HCT116 (cell line): Measurements from ENCODE around the gene LRRC15. TPM values are rescaled to one million over a fixed set of nuclear protein-coding genes. Genes with fewer than 3 reads are reported as not detected.

Experiments used
- ATAC-seq: fragments of 200-7000 bp; cut with Tn5 transposase; 2 replicates; pipeline ENCODE4 v1.9.1; 2020; ENCODE audit warnings: mild to moderate bottlenecking, moderate library complexity
- BruUV-seq: library from RNA; stranded (reverse); fragments of 400-500 nt; replicated peaks from 2 replicates; lab custom pipeline; 2021; lab: Mats Ljungman, UMichigan
- CTCF ChIA-PET: fragments of 300-600 bp; sonication (Branson Sonifier 250); formaldehyde crosslinking; loops from one replicate; lab custom pipeline; 2021; ENCODE audit warnings: antibody characterized with exemption; lab: Charles Lee
- POLR2A ChIA-PET: fragments of 300-600, 350-600 bp; sonication (Branson Sonifier 250); formaldehyde crosslinking; loops from one replicate; lab custom pipeline; 2021; ENCODE audit warnings: antibody characterized with exemption; lab: Charles Lee
- RAD21 ChIA-PET, 2 experiments: fragments of 300-600 bp; sonication (Branson Sonifier 250); formaldehyde crosslinking; loops; one replicate each; lab custom pipeline; 2023; ENCODE audit warnings: low total read pairs in 2 of 2; ENCODE audit not compliant: uncharacterized antibody in 2 of 2, unreplicated experiment in 2 of 2, low non-redundant PET in 1 of 2; lab: Charles Lee
- DNase-seq: peaks from one replicate; pipeline ENCODE4 v3.0.0-alpha.2; 2010; ENCODE audit warnings: low read depth, low spot score
- H2AFZ ChIP-seq: fragments of 200-600 bp; shearing (Covaris generic), sonication (generic); 2 replicates; pipeline ENCODE4 v1.6.1; 2017; ENCODE audit warnings: low read depth, mixed run types, mixed read lengths, antibody characterized with exemption, low read length; ENCODE audit not compliant: poor library complexity, severe bottlenecking
- H3K27ac ChIP-seq: 2 replicates; pipeline ENCODE4 v1.5.1; 2012; ENCODE audit warnings: low read depth, low read length
- H3K27me3 ChIP-seq: fragments of 200-600 bp; sonication (generic); 2 replicates; pipeline ENCODE4 v1.6.1; 2016; ENCODE audit warnings: mixed run types, low read length, mixed read lengths; ENCODE audit not compliant: insufficient read depth
- H3K36me3 ChIP-seq, 2 experiments: fragments of 200-500 bp in 1 of 2; fragments of 200-600 bp in 1 of 2; sonication (Bioruptor generic) in 1 of 2; sonication (generic) in 1 of 2; 2 replicates each; pipeline versions ENCODE4 v1.5.1 to v1.6.1; 2014 to 2016; ENCODE audit warnings: low read length in 2 of 2, inconsistent platforms in 1 of 2, mixed read lengths in 1 of 2, mixed run types in 1 of 2; ENCODE audit not compliant: insufficient read depth in 2 of 2, control insufficient read depth in 1 of 2
- H3K4me1 ChIP-seq, 2 experiments: fragments of 200-600 bp in 1 of 2; sonication (generic) in 1 of 2; 2 replicates each; pipeline versions ENCODE4 v1.5.1 to v1.6.1; 2012 to 2017; ENCODE audit warnings: low read length in 2 of 2, inconsistent platforms in 1 of 2, mild to moderate bottlenecking in 1 of 2, mixed read lengths in 1 of 2, mixed run types in 1 of 2, moderate library complexity in 1 of 2; ENCODE audit not compliant: insufficient read depth in 2 of 2, control insufficient read depth in 1 of 2
- H3K4me2 ChIP-seq: fragments of 200-600 bp; sonication (generic); 2 replicates; pipeline ENCODE4 v1.6.1; 2017; ENCODE audit warnings: mixed run types, low read length, mixed read lengths
- H3K4me3 ChIP-seq, 2 experiments: fragments of 200-600 bp in 1 of 2; sonication (generic) in 1 of 2; replicated peaks in 1 of 2; 2 replicates each; pipeline ENCODE4 v1.5.1; 2011 to 2016; ENCODE audit warnings: low read length in 2 of 2, control low read depth in 1 of 2, low read depth in 1 of 2, mild to moderate bottlenecking in 1 of 2, mixed read lengths in 1 of 2, mixed run types in 1 of 2
- H3K79me2 ChIP-seq: fragments of 200-600 bp; sonication (generic); 2 replicates; pipeline ENCODE4 v1.6.1; 2017; ENCODE audit warnings: mild to moderate bottlenecking, mixed run types, low read length, moderate library complexity, mixed read lengths; ENCODE audit not compliant: insufficient read depth
- H3K9ac ChIP-seq: fragments of 200-600 bp; sonication (generic); 2 replicates; pipeline ENCODE4 v1.6.1; 2016; ENCODE audit warnings: low read length, mixed read lengths
- H3K9me2 ChIP-seq: fragments of 200-600 bp; sonication (generic), shearing (Covaris generic); 2 replicates; pipeline ENCODE4 v1.6.1; 2017; ENCODE audit warnings: mixed run types, mild to moderate bottlenecking, moderate library complexity; ENCODE audit not compliant: insufficient read depth
- H3K9me3 ChIP-seq, 2 experiments: fragments of 200-500 bp in 1 of 2; fragments of 200-600 bp in 1 of 2; sonication (Bioruptor generic) in 1 of 2; sonication (generic) in 1 of 2; 2 replicates each; pipeline ENCODE4 v1.6.1; 2014 to 2017; ENCODE audit warnings: low read length in 2 of 2, mixed read lengths in 2 of 2, inconsistent platforms in 1 of 2, low read depth in 1 of 2, mild to moderate bottlenecking in 1 of 2, mixed run types in 1 of 2, moderate library complexity in 1 of 2; ENCODE audit not compliant: control insufficient read depth in 1 of 2, insufficient read depth in 1 of 2
- H4K20me1 ChIP-seq: fragments of 200-600 bp; sonication (generic), shearing (Covaris generic); 2 replicates; pipeline ENCODE4 v1.6.1; 2017; ENCODE audit warnings: mixed run types, mild to moderate bottlenecking, moderate library complexity; ENCODE audit not compliant: insufficient read depth
- ELF1 ChIP-seq: IDR thresholded peaks from 2 replicates; pipeline ENCODE4 v1.6.1; 2012; ENCODE audit warnings: low read depth, borderline replicate concordance
- EZH2 ChIP-seq: fragments of 200-600 bp; sonication (generic); IDR thresholded peaks from 2 replicates; pipeline ENCODE4 v1.6.1; 2017; ENCODE audit warnings: antibody characterized with exemption, mixed run types
- EZH2phosphoT487 ChIP-seq: fragments of 200-600 bp; IDR thresholded peaks from 2 replicates; pipeline ENCODE4 v1.6.1; 2018; ENCODE audit warnings: antibody characterized with exemption, borderline replicate concordance
- FOSL1 ChIP-seq: IDR thresholded peaks from 2 replicates; pipeline ENCODE4 v1.6.1; 2012; ENCODE audit warnings: low read depth
- POLR2A ChIP-seq: IDR thresholded peaks from 2 replicates; pipeline ENCODE4 v1.7.0; 2011; ENCODE audit warnings: borderline replicate concordance; ENCODE audit not compliant: insufficient read depth, insufficient read length; ENCODE audit errors: extremely low read depth
- POLR2AphosphoS5 ChIP-seq: IDR thresholded peaks from 2 replicates; pipeline ENCODE4 v1.6.1; 2011; ENCODE audit warnings: mild to moderate bottlenecking, low read depth, low read length, moderate library complexity
- TCF7L2 ChIP-seq: IDR thresholded peaks from 2 replicates; pipeline ENCODE4 v1.7.0; 2011; ENCODE audit warnings: borderline replicate concordance, inconsistent platforms; ENCODE audit not compliant: insufficient read depth, insufficient read length; ENCODE audit errors: extremely low read depth
- YY1 ChIP-seq: IDR thresholded peaks from 2 replicates; pipeline ENCODE4 v1.6.1; 2011; ENCODE audit warnings: low read length, low read depth, moderate library complexity, mild to moderate bottlenecking; ENCODE audit not compliant: insufficient replicate concordance; ENCODE audit errors: extremely low read depth
- ZFX ChIP-seq: fragments of 450-650 bp; IDR thresholded peaks from 2 replicates; pipeline ENCODE4 v1.6.1; 2017
- ZNF274 ChIP-seq: fragments of 200-500 bp; sonication (Bioruptor generic); IDR thresholded peaks from 2 replicates; pipeline ENCODE4 v1.6.1; 2014; ENCODE audit warnings: mild to moderate bottlenecking, low read depth, low read length, inconsistent platforms
- intact Hi-C: fragments of 100-400 bp; cut with micrococcal nuclease; formaldehyde crosslinking; loops from 2 replicates; pipeline ENCODE4 v1.10.0; 2022
- total RNA-seq: library from RNA; stranded (reverse); gene quantifications from one replicate; pipeline ENCODE4 v1.2.1, GENCODE V29; 2021; ENCODE audit not compliant: unreplicated experiment
- TF ChIP-seq, protein P1 (sequence below): IDR thresholded peaks from 2 replicates; pipeline ENCODE4 v1.6.1; 2012
- TF ChIP-seq, protein P2 (sequence below), 3 experiments: fragments of 200-600 bp in 1 of 3; sonication (generic) in 1 of 3; IDR thresholded peaks in 2 of 3; conservative IDR thresholded peaks in 1 of 3; 2 replicates each; pipeline ENCODE4 v1.5.1; 2012 to 2017; ENCODE audit warnings: low read depth in 2 of 3, low read length in 2 of 3, antibody characterized with exemption in 1 of 3, borderline replicate concordance in 1 of 3, control low read depth in 1 of 3, mild to moderate bottlenecking in 1 of 3, mixed read lengths in 1 of 3, mixed run types in 1 of 3, moderate library complexity in 1 of 3; ENCODE audit not compliant: insufficient read depth in 1 of 3
- TF ChIP-seq, protein P3 (sequence below): IDR thresholded peaks from 2 replicates; pipeline ENCODE4 v1.6.1; 2011; ENCODE audit warnings: mild to moderate bottlenecking, low read length, moderate library complexity; ENCODE audit not compliant: insufficient replicate concordance; ENCODE audit errors: extremely low read depth
- TF ChIP-seq, protein P4 (sequence below): IDR thresholded peaks from 2 replicates; pipeline ENCODE4 v1.6.1; 2012

Gene LRRC15
- total RNA-seq, 1 experiment from 2014 or later: not detected

DNA sequence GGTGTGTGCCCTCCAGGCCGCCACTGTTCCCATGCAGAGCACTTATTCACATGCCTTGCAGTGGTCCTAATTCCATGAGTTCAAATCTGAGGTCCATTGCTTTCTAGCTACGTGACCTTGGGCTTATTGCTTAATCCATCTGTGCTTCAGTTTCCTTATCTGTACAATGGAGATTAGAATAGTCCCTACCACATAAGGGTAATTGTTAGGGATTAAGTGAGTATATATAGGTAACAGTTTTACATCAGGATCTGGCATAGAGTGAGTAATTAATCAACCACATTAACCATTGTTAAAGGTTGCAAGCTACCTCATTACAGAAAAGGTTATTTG, 26.0 kb downstream of the LRRC15 start:
- H2AFZ ChIP-seq: peak overlapping the region; percentile 81
- ChIA-PET POLR2A (no interaction called here), CTCF (interaction anchor here (0.7 to 2.8 kb wide), 13 partner anchors 10 to 1530 kb away, joined by 3 to 36 read pairs (median 7); no protein-coding TSS in a partner anchor)
- intact Hi-C loops: no loop called here
- TF ChIP-seq, protein P1, sequence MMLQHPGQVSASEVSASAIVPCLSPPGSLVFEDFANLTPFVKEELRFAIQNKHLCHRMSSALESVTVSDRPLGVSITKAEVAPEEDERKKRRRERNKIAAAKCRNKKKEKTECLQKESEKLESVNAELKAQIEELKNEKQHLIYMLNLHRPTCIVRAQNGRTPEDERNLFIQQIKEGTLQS: no peak
- TF ChIP-seq ZNF274 (no peak), YY1 (no peak), EZH2 (no peak), ELF1 (no peak), POLR2AphosphoS5 (no peak), POLR2A (no peak), TCF7L2 (no peak), ZFX (no peak), EZH2phosphoT487 (no peak), FOSL1 (no peak)
- TF ChIP-seq, protein P2, sequence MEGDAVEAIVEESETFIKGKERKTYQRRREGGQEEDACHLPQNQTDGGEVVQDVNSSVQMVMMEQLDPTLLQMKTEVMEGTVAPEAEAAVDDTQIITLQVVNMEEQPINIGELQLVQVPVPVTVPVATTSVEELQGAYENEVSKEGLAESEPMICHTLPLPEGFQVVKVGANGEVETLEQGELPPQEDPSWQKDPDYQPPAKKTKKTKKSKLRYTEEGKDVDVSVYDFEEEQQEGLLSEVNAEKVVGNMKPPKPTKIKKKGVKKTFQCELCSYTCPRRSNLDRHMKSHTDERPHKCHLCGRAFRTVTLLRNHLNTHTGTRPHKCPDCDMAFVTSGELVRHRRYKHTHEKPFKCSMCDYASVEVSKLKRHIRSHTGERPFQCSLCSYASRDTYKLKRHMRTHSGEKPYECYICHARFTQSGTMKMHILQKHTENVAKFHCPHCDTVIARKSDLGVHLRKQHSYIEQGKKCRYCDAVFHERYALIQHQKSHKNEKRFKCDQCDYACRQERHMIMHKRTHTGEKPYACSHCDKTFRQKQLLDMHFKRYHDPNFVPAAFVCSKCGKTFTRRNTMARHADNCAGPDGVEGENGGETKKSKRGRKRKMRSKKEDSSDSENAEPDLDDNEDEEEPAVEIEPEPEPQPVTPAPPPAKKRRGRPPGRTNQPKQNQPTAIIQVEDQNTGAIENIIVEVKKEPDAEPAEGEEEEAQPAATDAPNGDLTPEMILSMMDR (IDR thresholded peaks at IDR 0.05 in 2 of 3, conservative IDR thresholded peaks at IDR 0.05 in 1 of 3; ENCODE audit: borderline replicate concordance in 1 of 3, insufficient read depth in 1 of 3, low read depth in 2 of 3, low read length in 2 of 3): no peak
- TF ChIP-seq, protein P3, sequence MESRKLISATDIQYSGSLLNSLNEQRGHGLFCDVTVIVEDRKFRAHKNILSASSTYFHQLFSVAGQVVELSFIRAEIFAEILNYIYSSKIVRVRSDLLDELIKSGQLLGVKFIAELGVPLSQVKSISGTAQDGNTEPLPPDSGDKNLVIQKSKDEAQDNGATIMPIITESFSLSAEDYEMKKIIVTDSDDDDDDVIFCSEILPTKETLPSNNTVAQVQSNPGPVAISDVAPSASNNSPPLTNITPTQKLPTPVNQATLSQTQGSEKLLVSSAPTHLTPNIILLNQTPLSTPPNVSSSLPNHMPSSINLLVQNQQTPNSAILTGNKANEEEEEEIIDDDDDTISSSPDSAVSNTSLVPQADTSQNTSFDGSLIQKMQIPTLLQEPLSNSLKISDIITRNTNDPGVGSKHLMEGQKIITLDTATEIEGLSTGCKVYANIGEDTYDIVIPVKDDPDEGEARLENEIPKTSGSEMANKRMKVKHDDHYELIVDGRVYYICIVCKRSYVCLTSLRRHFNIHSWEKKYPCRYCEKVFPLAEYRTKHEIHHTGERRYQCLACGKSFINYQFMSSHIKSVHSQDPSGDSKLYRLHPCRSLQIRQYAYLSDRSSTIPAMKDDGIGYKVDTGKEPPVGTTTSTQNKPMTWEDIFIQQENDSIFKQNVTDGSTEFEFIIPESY: no peak
- TF ChIP-seq, protein P4, sequence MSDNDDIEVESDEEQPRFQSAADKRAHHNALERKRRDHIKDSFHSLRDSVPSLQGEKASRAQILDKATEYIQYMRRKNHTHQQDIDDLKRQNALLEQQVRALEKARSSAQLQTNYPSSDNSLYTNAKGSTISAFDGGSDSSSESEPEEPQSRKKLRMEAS: no peak
- TF ChIP-seq, all 23 proteins: peak for 0
- RAD21 ChIA-PET: interaction anchor here in 1 of 2 experiments (0.7 kb wide), 1 partner anchor 10 kb away, joined by 3 read pairs; no protein-coding TSS in a partner anchor
- H3K9me2 ChIP-seq: no peaks in the 10 kb centered on the region
- H3K36me3 ChIP-seq: no peaks in the 10 kb centered on the region
- H3K9me3 ChIP-seq: no peaks in the 10 kb centered on the region
- BruUV-seq: no TSS peak
- H3K27me3 ChIP-seq: no peaks in the 10 kb centered on the region
- H3K79me2 ChIP-seq: no peaks in the 10 kb centered on the region
- no peak overlapping the region for H3K4me2 ChIP-seq
- H3K4me3 ChIP-seq: no peak overlapping the region
- no peak for DNase-seq
- no peak overlapping the region for H3K27ac ChIP-seq
- no peak overlapping the region for H3K9ac ChIP-seq
- no peaks in the 10 kb centered on the region for H3K4me1 ChIP-seq
- no peaks in the 10 kb centered on the region for H4K20me1 ChIP-seq
- ATAC-seq: no peak
